GM19395 (cell line): ENCODE results near the gene ADCYAP1.
"Not testable (repeated sequence)": the region's sequence is repeated elsewhere in the genome, so short reads cannot be mapped to it uniquely, and the experiment has no call there.

Experiments used
- ATAC-seq: cut with Tn5 transposase; IDR thresholded peaks from one replicate; pipeline ENCODE4 v1.9.1; 2021; ENCODE audit warnings: mild to moderate bottlenecking, moderate library complexity; ENCODE audit not compliant: unreplicated experiment

ADCYAP1 gene

DNA sequence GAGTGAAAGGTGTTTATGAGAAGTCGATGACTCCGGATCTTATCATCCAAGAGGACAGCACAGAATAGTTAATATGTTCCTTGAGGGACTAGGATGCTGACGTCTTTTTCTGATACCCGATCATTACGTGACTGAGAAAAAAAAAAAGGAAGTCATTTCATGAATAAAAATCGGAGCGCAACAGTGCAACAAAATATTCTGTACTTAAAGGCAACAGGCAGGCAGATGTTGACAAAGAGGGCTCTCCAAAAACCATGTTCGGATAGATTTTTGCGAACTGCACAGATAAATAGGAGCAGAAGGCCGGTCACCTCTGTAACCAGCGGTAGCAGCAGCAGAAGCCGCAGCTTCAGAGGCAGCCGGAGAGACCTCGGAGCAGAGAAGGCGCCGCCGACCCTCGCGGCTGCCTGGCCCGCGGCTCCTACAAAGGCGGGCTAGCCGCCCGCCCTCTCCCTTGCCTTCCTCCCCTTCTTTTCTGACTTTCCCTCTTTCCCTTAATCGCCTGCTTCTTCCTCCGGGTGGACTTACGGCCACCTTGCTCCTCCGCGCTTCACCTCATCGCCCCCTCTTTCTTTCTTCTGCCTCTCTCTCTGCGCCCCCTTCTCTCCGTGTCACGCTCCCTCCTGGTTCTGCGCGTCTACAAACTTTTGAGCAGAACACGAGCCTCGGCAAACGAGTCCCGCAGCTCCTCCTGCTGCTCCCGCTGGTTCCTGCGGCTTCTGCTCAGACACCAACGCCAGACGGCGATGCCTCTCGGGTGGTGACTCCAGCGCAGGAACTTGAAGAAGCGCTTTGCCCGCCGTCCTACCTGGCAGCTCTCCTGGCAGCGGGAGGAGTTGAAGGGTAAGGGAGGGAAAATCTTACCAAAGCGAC, at the start of gene ADCYAP1:
Gene ADCYAP1, plus strand, starts transcription at position 654 of the 873 bp plus-strand sequence. CDS start 516 bp downstream, outside the sequence.
- no peak for ATAC-seq

- ATAC-seq, result no peak
Observed at GRCh38 chr18:857986-858385, 46.7 kb upstream of the ADCYAP1 start.

- peak; percentile 92 for ATAC-seq
Observed at GRCh38 chr18:864872-865273, 39.8 kb upstream of the ADCYAP1 start.

DNA sequence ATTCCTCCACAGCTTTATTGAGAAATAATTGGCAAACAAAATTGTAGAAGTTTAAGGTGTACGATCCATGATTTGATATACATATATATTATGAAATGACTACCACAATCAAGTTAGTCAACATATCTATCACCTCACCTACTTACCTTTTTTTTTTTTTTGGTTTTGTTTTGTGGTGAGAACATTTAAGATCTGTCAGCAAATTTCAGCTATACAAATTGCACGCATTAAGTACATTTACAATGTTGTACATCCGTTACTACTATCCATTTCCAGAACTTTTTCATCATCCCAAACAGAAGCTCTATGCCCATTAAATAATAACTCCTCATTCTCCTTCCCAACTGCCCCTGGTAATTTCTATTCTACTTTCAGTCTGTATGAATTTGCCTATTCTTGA, 37.4 kb upstream of the ADCYAP1 start:
- no peak for ATAC-seq

- ATAC-seq, result not testable (repeated sequence)
Observed at GRCh38 chr18:873426-873825, 31.2 kb upstream of the ADCYAP1 start.

DNA sequence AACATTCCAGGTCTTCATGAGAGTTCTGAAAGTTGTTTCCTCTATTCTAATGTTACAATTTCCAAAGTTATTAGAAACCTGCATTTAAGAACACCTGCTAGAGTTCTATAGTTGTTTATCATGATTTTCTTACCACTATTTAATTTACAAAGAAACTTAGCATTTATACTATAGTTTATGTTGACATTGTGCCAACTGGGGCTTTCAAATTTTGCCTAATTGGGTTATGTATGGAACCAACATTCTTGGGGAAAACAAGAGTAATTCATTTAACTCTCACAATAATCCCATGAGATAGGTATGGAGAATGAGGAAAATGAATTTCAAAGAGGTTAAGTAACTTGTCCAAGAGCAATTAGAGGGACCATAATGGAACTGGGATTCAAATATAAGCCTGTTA, 28.8 kb upstream of the ADCYAP1 start:
- no peak for ATAC-seq

DNA sequence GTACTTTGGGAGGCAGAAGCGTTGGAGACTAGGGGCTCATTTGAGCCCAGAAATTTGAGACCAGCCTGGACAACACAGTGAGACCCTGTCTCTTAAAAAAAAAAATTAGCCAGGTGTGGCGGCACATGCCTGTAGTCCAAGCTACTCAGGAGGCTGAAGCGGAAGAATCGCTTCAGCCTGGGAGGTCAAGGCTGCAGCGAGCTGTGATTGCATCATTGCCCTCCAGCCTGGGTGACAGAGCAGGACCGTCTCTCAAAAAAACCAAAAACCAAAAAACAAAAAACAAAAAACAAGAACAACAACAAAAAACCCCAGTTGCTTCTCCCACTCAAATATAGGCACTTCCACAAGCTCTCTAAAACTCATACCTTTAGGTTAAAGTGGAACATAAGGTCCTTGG, 27.4 kb upstream of the ADCYAP1 start:
- ATAC-seq, result no peak

DNA sequence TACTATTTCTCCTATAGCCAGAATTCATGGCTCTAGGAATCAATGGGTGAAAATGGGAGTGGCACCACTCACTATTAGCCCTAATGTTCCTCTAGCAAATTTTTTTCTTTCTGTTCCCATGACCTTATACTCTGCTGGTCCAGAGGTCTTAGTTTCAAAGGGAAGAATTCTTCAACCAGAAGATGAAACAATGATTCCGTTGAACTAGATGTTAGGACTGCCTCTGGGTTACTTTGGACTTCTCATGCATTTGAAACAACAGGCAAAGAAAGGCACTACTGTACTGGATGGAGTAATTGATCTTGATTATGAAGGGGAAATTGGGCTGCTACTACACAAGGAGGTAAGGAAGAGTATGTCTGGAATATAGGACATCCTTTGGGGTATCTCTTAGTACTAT, 18.6 kb upstream of the ADCYAP1 start:
- ATAC-seq, result no peak

- no peak for ATAC-seq
Observed at GRCh38 chr18:887716-888115, 17.0 kb upstream of the ADCYAP1 start.

GRCh38 chr18:892316-892715, 12.4 kb upstream of the ADCYAP1 start:
- ATAC-seq, result no peak

GRCh38 chr18:896315-896714, 8.4 kb upstream of the ADCYAP1 start:
- ATAC-seq, result no peak

- ATAC-seq, result no peak
Observed at GRCh38 chr18:901761-902160, 2.9 kb upstream of the ADCYAP1 start.

GRCh38 chr18:902229-902628, 2.4 kb upstream of the ADCYAP1 start:
- no peak for ATAC-seq

- ATAC-seq, result peak; percentile 52
Observed at GRCh38 chr18:903701-904100, 970 bp upstream of the ADCYAP1 start.

GRCh38 chr18:905307-905947, 756 bp downstream of the ADCYAP1 start:
- no peak for ATAC-seq

GRCh38 chr18:905948-906415, 1.3 kb downstream of the ADCYAP1 start:
- no peak for ATAC-seq

DNA sequence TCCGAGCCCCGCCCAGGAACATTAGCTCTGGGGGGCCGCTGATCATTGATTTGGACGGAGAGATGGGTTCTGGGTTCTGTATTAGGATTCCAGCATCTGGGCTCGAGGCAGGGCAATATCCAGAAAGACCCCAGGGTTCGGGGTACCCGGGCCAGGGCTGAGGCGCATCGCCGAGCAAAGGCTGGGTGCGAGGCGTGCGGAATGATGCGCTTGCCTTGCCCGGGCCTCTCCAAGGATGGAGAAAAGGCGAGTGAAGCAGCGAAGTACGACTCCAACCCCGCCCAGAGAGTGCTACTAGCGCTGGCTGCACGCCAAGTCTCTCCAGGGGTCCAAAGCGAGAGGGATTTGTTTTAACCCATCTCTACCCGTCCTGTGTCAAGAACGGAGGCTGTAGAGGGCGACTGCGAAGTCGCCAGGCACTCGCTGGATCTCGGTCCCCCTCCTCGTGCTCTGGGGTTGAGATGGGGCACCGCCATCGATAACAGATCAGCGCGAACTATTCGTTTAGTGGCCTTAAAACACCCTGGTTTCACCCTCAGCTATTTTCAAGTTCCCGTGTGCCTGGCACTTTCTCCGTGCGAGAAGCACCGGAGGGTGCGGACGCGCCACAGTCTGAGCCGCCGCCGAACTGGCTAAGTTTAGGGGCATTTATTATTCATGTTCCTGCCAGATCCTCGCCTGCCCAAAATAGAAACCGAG, 1.9 kb downstream of the ADCYAP1 start:
- no peak for ATAC-seq

DNA sequence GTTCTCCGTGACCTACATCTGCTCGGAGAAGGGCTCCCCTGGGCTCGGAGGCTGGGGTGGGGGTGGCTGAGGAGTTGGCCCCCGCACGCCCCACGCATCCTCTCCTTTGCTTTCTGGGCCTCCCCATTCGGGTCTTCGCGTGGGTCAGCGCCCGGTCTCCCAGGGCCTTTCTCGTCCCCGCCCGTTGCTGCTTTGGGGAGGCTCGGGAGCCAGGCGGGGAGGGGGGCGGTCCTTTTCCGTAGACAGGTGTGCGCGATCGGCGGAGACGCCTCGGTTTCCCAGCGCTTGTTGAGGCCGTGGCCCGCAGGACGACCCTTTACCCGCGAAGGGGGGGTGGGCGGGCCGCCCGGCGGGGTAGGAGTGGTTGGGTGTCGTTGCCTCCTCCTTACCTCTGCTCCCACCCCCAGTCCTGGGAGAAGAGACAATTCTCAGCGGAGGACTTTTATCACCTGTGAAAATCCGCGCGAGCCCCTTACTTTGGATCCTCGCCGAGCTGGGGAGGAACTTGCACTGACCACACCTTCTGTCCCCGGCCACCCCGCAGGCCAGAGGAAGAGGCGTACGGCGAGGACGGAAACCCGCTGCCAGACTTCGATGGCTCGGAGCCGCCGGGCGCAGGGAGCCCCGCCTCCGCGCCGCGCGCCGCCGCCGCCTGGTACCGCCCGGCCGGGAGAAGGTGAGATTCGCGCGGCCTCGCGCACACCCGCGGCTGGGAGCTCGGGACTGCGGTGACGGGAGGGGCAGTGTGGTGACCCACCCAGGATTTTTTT, 2.6 kb downstream of the ADCYAP1 start:
- no peak for ATAC-seq

- no peak for ATAC-seq
Observed at GRCh38 chr18:907885-908757, 3.5 kb downstream of the ADCYAP1 start.
